Fibroblast of the conjunctiva (primary cell): ENCODE data around the gene SAP25.
A peak's percentile ranks its signal among the peaks of the same experiment; 100 is the strongest.
"Not testable (repeated sequence)": the region's sequence is repeated elsewhere in the genome, so short reads cannot be mapped to it uniquely, and the experiment has no call there.

Source experiments
- DNase-seq: peaks from one replicate; pipeline ENCODE4 v3.0.0-alpha.2; 2010; ENCODE audit warnings: low read depth

SAP25 gene

DNA sequence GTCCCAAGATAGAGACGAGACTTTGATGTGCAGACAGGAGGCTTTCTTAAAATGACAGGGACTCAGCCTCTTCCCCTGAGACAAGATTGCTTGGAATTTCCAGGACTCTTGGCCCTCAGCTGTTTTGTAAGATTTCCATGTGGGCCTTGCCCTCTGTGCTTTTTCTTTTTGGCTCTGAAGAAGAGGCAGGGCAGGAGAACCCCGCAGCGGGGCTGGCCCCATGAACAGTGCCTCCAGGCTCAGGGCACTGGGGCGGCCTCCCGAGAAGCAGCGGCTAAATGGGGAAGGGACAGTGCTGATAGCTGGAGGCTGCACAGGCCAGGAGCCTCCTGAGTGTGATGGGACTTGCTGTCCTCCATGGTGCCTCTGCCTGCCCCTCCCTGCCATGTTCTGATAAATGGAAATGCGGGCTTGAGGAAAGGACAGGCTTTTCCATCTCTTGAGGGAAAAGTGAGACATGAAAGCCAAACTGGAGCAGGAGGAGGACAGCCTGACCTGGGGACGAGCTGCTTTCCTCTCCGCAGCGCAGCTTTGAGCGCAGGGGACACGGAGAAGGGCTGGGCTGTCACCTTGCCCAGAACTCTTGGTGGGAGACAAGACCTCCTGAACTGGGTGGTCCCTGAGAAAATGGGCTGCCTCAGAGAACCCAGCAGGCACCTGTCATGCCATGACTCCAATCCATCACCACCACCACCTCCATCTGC, 12.1 kb downstream of the SAP25 start:
- DNase-seq, result no peak

DNA sequence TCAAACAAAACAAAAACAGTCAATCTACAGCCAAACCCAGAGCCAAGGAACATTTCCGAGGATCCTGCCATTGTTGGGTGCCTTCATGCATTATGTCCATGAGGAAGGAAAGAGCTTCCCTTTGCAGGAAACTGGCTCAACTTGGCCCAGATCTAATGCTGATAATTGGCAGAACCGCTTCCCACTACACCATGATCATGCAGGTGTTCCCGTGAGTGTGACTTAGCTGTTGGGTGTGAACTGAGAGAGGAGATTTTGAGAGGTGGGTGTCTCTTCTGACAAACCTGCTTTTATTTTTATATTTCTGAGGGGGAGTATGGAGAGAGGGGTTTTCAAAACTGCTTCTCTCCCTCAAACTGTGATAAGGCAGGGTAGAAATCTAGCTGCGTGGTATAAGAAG, 14.6 kb downstream of the SAP25 start:
- no peak for DNase-seq

DNA sequence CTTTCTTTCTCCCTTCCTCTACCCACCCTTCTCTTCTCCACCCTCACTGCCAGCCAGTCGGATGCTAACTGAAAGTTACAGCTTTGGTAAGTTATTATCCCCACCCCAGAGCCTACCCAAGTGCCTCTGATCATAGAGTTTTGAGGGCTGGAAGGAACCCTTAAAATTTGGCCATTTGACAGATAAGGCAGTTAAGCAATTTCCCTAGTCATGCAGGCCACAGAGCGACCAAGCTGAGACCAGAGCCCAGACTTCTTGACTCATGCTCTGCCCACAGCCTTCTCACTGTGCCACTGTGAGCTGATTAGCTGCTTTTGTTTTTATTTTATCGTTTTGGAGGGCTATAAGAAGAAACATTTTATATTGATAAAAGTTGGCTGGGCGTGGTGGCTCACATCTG, 17.2 kb downstream of the SAP25 start:
- no peak for DNase-seq

DNA sequence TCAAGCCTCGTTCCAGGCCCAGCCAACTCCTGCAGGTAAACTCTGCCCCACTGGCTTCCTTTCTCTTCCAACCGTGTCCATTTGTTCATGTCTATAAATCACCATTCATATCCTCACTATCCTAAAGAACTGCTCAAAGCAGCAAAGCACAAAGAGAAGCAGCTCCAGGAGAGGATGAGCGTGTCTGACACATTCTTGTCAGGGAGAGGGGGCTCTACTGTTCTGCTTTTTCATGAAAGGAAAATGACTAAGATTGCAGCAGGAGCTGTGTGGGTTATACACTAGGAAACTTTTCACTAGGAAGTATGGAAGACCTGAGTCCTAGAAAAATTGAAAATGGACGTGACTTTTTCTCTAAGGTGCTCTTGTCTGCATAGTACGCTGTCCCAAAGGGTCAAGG, 18.0 kb downstream of the SAP25 start:
- no peak for DNase-seq

DNA sequence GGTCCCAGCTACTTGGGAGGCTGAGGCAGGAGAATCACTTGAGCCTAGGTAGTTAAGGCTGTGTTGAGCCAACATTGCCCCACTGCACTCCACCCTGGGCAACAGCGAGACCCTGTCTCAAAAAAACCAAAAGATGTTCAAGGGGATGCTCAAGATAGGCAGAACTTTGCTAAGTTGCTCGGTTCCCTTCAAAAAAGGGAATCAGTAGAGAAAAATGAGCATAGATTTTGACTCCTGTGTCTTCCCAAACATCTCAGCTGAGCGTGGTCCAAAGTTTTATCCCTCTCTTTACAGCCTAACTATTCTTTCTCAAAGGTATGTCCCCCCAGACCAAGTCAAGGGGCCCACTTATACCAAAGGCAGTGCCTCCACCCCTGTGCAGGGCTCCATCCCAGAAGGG, 20.7 kb downstream of the SAP25 start:
- DNase-seq, result no peak

DNA sequence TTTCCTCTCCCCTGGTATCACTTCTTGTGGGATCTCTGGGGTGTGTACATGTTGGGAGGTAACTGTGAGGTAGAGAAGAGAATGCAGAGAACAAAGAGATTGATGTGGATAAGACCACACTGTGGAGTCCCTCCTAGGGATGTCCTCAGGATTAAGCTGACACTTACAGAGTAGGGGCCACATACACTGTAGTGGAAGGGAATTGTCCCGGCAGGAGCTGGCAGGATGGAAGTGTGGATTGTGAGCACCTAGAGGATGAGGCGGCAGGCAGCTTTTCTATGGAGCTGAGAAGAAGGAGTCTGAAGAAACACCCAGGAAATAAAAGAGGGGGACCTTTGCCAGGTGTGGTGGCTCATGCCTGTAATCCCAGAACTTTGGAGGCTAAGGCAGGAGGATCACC, 21.2 kb downstream of the SAP25 start:
- no peak for DNase-seq

DNA sequence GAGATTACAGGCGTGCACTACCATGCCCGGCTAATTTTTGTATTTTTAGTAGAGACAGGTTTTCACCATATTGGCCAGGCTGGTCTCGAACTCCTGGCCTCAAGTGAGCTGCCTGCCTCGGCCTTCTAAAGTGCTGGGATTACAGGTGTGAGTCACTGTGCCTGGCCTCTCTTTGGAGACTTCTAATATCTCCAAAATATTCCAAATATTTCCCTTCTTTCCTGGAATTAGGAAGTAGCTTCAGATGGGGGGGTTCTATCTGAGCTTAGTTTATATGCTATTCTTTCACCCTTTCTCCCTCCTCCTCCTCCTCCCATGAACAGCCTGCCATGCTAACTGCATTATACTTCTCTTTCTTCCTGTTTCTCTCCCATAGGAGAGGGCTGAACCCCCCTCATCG, 25.3 kb downstream of the SAP25 start:
- not testable (repeated sequence) for DNase-seq

DNA sequence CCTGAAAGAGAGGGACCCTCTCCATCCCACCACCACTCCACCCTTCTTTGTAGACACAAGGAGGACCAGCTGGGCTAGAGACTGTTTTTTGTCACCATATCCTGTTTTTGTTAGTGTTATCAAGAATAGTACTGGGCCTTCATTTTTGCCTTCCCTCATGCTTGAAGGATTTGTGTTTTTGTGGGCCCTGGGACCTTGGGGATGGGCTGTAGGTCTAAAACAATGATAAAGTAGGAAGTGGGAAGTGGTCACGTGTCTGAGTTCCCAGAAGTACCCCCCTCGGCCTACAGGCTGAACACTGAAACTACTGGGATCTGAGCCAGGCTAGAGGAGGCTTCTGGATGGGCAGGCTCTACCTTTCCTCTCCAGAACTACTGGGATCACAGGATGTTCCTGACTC, 25.8 kb downstream of the SAP25 start:
- no peak for DNase-seq

DNA sequence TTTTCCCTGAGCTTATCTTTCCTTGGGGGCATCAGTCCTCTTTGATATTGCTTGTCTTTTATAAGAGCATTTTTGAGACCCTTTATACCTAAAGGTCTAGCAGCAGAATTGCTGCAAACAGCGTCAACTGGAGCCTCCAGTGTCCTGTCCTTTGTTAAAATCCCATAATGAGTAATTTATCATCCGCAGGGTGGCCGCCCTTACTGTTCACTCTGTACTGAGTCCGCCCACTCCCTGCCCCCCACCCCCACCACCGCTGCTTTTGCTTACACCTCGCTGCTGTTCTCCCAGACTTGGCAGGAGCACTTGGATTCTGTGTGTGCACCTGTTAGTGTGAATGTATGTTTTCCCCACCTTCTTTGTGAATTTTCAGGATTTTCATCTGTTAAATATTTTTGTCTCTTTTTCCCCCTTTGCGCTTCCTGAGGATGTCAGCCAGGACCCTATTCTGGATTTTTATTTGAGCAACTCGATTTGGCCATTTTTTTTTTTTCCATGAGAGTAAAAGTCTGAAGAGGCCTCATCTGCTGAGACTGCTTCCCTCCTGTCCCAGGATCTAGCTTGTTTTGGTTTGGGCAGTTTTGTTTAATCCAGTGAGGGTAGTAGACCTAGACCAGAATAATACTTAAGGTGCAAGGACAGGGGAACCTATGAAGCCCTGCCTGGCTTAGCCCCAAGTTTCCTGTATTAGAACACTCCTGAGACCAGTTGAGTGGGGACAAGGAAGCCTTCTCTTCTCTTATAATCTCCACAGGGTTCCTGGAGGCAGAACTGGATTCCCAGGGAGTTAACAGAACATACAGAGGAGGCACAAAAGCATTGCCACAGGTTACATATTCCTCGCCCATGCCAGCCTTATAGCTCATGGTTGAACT, 26.5 kb downstream of the SAP25 start:
- DNase-seq, result no peak

DNA sequence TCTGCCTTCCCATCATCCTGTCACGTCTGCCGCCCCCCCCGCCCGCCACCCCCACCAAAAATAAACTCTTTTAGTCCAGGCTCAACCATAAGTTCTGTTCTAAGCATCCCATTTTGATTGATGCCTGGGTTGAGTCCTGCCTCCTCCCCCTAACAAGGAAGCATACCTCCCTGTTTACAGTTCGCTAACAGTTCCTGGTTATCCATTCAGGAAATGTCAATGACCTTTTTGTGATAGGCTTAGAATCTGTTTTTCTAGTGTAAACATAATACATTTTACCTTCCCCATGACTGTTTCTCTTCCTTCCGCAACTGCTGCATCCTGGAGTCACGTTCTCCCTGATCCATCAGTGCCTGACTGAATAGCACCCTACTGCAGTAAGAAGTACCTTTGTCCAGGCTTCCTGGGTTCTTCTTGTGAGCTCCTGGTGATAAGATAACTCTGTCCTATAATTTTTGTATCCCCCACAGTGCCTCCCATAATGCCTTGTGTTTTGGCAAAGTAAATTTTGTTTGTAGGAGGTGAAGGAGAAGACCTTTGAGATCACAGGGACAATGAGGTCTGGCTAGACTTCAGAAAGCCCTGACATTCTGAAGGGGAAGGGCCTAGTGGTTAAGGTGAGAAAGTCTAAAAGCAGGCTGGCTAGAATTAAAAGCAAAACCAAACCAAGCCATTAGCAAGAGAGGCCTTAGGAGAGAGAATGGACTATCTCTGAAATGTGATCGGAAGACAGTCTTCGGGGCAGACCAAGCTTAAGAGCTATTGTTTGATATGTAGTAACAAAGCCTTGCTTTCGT, 27.4 kb downstream of the SAP25 start:
- no peak for DNase-seq

DNA sequence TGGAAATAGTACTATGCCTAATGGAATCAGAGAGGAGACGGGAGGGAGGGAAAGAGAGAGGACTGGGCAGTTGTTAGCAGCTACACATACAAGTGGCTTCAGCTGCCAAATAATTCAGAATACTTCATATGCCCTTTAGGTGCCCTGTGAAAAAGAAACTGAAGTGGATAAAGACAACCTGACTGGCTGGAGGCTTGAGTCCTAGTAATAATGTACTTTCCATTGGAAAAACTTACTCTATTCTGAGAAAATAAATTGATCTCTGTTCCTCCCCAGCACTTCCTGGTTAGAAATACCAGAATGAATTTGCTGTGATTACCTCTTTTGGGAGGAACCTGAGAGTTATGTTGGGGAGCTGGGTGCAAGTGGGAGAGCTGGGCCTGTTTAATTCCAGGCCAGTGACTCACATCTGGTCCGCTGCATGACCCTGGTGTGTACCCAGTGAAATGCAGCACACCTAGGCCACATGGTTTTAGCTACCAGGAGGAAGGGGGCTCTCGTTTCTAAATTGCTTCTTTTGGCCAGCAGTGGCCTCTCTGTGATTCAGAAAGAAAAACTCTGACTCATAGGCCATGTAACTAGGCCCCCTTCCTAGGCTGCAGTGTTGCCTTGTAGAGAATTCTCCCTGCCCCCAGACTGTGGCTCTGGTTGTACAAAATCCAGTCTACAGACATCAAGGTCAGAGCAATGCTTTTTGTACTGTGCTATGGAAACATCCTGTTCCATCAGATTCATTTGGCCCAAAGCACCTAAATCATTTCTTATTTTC, 28.2 kb downstream of the SAP25 start:
- DNase-seq, result peak; percentile 86

DNA sequence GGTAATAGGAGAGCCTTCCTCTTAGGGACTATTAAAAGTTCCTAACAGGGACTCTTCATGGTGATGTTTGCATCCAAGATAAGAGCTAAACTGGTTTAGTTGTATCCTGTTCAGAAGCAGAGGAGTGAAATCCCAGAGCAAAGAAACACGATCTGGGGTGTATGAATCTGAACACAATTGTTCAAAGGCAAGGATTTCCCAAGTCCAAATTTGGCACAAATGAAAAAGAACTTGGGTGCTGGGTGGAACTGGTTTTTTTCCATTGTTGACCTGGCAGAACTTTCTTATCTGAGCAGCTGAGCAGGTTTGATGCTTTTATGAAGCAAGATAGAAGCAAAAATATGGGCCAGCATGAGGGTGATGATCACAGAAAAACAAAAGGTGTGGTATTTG, 28.7 kb downstream of the SAP25 start:
- DNase-seq, result no peak

DNA sequence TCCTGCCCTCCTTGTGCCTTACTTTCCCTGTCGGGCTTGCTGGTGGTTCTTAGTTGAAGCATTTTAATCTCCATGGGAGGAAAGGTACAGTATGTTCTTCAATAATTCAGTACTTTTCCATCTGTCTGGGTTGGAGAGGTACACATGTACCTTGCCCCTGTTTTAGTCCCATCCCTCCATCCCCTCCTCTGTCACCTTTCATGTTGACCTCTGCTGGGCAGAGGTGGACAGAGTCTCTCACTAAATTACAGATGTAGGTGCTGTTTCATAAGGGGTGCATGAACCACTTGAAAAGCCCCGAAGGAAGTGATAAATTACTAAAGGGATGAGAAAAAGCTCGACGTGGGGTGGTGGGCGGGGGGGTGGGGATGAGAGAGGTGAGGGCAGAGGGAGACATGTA, 29.3 kb downstream of the SAP25 start:
- no peak for DNase-seq

DNA sequence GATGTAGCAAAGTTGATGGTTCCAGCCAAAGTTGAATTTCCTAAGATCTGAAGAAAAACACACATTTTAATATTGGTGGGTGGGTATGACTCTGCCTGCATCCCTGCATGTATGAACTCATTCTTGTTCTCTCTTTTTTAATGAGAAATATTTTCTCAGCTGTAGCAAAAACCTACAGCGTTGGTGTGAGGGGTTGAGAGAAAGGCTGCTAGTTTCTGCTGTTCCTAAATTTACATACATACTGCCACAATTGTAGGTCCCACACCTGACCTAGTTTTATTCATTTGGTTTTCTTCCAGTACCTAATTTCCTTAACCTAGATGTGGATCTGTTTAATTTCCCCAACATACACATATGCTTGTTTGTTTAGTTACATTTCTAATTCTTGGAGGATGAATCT, 30.1 kb downstream of the SAP25 start:
- no peak for DNase-seq

DNA sequence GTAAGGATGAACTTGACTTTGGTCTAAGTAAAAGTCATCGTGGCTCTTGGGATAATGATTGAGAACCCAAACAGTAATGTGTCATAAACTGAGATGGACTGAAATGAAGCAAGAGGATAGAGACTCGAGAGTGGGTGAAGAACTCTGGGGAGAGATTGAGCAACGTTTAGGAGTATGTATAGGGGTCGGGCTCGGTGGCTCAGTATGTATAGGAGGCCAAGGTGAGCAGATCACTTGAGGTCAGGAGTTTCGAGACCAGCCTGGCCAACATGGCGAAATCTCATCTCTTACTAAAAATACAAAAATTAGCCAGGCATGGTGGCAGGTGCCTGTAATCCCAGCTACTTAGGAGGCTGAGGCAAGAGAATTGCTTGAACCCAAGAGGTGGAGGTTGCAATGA, 32.4 kb downstream of the SAP25 start:
- not testable (repeated sequence) for DNase-seq

DNA sequence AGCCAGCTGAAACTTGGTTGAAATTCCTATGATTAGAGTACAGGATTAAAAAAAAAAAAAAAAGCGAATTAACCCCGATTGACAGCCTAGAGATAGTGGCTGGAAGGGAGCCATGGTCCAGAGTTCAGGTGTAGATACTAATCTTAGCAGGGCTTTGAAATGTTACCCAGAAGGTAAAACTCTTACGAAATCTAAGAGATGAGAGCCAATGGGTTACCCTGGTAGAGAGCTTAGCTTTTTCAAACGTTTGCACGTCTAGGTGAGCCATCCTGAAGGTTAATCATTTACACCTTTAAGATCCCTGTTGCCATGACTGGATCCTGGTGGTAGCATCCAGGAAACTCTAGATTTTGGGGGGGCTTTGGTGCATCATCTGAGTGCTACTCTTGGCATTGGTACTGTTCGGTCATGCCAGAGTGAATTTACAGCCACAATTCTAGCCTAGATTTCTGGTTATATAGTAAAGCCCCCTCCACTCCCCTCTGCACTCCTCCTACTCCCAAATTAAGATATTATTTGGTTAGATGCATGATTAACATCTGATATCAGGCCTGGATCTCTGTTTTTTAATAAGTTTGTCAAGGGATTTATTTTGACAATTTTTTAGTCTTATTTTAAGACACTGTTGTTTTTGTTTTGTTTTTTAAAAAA, 33.5 kb downstream of the SAP25 start:
- DNase-seq, result no peak

DNA sequence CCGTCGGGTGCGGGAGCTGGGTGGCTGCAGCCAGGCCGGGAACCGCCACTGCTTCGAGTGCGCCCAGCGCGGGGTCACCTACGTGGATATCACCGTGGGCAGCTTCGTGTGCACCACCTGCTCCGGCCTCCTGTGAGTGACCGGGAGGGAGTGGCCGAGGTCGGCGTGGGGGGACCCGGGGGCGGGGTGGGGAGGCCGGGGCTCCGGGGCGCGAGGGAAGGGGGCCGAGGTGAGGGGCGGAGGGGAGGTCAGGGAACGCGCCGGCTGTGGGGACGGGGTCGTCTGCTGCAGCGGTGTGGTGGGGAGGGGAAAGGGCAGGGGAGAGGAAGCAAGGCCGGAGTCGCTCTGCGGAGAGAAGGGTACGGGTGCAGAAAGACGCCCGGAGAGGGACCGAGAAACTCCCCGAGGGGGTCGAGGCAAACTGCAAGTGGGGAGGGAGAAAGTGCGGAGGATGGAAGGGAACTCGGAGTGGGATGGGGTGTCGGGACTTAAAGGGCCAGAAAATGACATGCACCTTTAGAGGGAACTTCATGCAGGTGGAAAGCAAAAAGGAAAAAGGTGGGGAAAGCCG, 34.2 kb downstream of the SAP25 start:
- no peak for DNase-seq

DNA sequence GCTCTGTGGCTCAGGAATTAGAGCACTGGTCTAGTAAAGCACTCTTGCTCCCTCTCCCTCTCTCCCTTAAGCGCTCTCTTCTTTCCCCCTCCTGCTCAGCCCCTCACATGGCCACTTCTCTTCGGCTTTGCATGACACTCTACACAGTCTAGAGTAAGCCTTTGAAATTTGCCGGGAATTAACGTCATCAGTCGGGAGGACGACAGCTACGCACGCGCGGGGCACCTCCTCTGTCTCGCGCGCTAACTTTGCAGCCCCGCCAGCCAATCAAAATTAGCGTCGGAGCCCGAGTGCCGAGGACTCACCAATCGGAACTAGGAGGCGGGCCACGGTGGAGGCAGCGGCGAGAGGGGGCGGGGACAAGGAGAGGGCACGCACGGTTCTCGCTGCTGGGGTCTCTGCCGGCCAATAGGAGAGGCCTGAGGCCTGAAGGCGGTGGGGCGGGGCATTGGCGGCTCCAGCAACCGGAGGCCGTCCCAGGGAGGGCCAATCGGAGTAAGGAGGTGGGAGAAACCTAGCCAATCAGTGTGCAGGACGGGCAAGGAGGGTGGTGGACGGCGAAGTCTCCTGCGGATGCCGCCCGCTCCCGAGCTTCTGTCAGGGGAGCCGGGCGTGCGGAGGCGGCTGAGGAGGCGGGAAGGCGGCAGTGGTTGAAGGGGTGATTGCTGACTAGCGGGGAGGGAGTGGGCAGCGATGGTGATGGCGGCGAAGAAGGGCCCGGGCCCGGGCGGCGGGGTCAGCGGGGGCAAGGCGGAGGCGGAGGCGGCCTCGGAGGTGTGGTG, 34.9 kb downstream of the SAP25 start, which contains the start of gene AGFG2:
AGFG2 (plus strand) TSS at position 550 of the 782 bp plus-strand sequence; CDS start at position 694, 144 bp downstream.
- DNase-seq, result peak; percentile 99

DNA sequence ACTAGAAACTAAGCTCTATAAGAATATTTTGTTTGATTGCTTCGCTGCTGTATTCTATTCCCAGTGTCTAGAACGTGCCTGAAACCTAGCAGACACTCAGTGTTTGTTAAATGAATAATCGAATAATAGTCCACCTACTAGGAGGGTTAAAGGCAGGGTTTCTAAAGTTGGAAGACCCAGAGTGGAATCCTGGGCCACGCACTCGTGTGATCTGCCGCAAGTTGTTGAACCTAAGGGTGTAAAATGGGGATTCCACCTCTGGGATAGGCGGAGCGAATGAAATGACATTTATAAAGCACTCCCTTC, 35.4 kb downstream of the SAP25 start:
- DNase-seq, result no peak

DNA sequence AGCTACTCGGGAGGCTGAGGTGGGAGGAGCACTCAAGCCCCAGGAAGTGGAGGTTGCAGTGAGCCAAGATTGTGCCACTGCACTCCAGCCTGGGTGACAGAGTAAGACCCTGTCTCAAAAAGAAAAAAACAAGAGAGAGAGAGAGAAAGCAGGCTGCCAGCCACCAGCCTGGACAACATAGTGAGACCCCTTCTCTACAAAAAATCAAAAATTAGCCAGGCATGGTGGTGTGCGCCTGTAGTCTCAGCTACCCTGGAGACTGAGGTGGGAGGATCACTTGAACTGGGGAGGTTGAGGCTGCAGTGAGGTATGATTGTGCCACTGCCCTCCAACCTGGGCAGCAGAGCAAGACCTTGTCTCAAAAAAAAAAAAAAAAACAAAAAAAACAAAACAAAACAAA, 37.0 kb downstream of the SAP25 start:
- not testable (repeated sequence) for DNase-seq
